ENCODE data around the gene TTLL10.

TTLL10 gene

GRCh38 chr1:1142844-1143243 is 30.8 kb upstream of the TTLL10 start:
- no peak overlapping the region for H3K27ac ChIP-seq (ENCODE audit: low read length)
- H3K9ac ChIP-seq (ENCODE audit: low read length in 2 of 2) = no peak overlapping the region
- no peak overlapping the region for H3K4me3 ChIP-seq (ENCODE audit: low read length in 2 of 2)
- no peaks in the 10 kb centered on the region for H3K36me3 ChIP-seq (ENCODE audit: control insufficient read depth in 2 of 2, insufficient read depth in 2 of 2, low read length in 2 of 2)
- H3K4me1 ChIP-seq (ENCODE audit: control insufficient read depth, insufficient read depth, low read length) = no peaks in the 10 kb centered on the region
- no peaks in the 10 kb centered on the region for H3K9me3 ChIP-seq (ENCODE audit: control insufficient read depth in 2 of 2, low read length in 2 of 2)
- peaks cover 3 to 6% of the 10 kb centered on the region in 2 donors for H3K27me3 ChIP-seq (ENCODE audit: control insufficient read depth in 1 of 2, insufficient read depth in 2 of 2, low read length in 2 of 2)

DNA sequence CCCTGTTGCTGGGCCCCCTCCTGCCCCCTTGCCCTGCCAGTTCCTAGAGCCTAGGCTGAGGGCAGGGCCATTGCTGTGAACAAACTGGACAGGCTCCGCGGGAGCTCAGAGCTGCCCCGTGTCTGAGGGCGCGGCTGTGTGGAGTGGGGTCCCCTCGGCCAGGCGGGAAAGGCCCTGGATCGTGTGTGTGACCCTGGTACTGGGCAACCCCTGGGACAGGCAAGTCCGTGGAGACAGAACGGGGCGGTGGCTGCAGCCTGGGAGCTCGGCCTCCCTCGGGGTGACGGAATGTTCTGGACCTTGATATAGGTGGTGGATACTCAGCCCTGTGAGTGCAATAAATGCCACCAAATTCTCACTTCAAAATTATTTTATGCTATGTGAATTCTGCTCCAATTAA is 30.0 kb upstream of the TTLL10 start:
- no peaks in the 10 kb centered on the region for H3K9me3 ChIP-seq (ENCODE audit: control insufficient read depth in 2 of 2, low read length in 2 of 2)
- no peak overlapping the region for H3K9ac ChIP-seq (ENCODE audit: low read length in 2 of 2)
- H3K36me3 ChIP-seq (ENCODE audit: control insufficient read depth in 2 of 2, insufficient read depth in 2 of 2, low read length in 2 of 2) = no peaks in the 10 kb centered on the region
- H3K27ac ChIP-seq (ENCODE audit: low read length) = no peak overlapping the region
- peaks cover 3 to 6% of the 10 kb centered on the region in 2 donors for H3K27me3 ChIP-seq (ENCODE audit: control insufficient read depth in 1 of 2, insufficient read depth in 2 of 2, low read length in 2 of 2)
- no peaks in the 10 kb centered on the region for H3K4me1 ChIP-seq (ENCODE audit: control insufficient read depth, insufficient read depth, low read length)
- no peak overlapping the region for H3K4me3 ChIP-seq (ENCODE audit: low read length in 2 of 2)

DNA sequence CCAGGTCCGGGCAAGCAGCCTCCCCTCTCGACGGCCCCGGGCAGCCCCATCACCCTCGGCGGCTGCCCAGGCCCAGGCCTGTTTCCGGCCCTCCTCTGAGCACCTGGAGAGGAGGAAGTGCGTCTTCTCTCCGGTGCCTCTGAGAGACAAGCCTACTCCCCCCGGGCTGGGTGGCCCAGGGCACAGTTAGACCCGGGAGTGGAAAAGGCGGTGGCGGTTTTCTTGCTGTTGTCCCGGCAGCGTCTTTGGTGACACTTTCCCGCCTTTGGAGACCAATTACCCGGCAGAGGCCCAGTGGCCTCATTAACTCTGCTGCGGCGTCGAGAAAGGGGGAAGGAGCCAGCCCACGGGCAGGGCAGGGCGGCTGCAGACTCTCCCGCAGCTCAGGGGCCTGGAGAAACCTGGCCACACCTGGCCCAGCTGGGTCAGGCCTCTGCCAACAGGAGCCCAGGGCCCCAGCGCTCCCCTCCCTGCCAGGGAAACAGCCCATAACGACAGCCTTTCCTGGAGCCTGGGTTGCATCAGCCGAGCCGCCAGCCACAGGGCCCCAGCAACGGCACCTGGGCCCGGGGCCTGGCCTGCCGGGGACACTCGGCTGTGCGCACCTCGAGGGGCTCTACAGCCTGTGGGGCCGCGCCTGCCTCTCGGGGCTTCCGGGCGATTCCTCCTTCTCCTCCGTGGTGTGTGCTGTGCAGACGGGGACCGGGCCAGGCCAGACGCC is 29.4 kb upstream of the TTLL10 start:
- Histone ChIP-seq H3K36me3 (ENCODE audit: control insufficient read depth in 2 of 2, insufficient read depth in 2 of 2, low read length in 2 of 2) (no peaks in the 10 kb centered on the region), H3K27ac (ENCODE audit: low read length) (no peak overlapping the region), H3K27me3 (ENCODE audit: control insufficient read depth in 1 of 2, insufficient read depth in 2 of 2, low read length in 2 of 2) (peaks cover 3 to 6% of the 10 kb centered on the region in 2 donors), H3K4me3 (ENCODE audit: low read length in 2 of 2) (no peak overlapping the region), H3K4me1 (ENCODE audit: control insufficient read depth, insufficient read depth, low read length) (no peaks in the 10 kb centered on the region), H3K9ac (ENCODE audit: low read length in 2 of 2) (no peak overlapping the region), H3K9me3 (ENCODE audit: control insufficient read depth in 2 of 2, low read length in 2 of 2) (no peaks in the 10 kb centered on the region)

DNA sequence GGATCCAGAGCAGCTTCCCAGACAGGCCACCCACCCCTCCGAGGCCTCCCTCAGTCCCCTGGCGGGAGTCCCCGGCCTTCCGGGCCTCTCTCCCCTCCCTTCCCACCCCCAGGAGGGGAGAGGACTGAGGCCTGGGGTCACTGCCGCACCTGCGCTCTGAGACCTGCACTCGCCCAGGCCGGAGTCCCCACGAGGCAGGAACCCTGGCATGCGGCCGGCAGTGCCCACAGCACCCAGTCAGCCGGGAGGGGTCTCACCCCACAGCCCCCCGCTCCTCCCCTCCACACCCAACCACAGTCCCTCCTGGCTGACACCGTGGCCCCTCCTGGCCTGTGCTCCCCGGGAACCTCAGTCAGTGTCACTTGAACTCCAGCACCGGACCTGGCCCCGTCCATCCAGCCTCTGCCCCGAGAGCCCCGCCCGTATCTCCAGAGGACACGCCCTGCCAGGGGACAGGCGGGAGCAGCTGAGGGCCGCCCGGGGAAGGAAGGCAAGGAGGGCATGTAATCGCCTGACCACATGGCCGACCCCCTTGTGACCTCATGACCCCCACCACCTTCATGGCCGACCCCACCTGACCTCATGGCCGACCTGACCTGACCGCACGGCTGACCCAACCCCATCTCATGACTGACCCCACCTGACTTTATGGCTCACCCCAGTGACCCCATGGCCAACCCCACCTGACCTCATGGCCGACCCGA is 28.7 kb upstream of the TTLL10 start:
- Histone ChIP-seq H3K27me3 (ENCODE audit: control insufficient read depth in 1 of 2, insufficient read depth in 2 of 2, low read length in 2 of 2) (peaks cover 3 to 6% of the 10 kb centered on the region in 2 donors), H3K4me3 (ENCODE audit: low read length in 2 of 2) (no peak overlapping the region), H3K36me3 (ENCODE audit: control insufficient read depth in 2 of 2, insufficient read depth in 2 of 2, low read length in 2 of 2) (no peaks in the 10 kb centered on the region), H3K9ac (ENCODE audit: low read length in 2 of 2) (no peak overlapping the region), H3K9me3 (ENCODE audit: control insufficient read depth in 2 of 2, low read length in 2 of 2) (no peaks in the 10 kb centered on the region), H3K4me1 (ENCODE audit: control insufficient read depth, insufficient read depth, low read length) (no peaks in the 10 kb centered on the region), H3K27ac (ENCODE audit: low read length) (no peak overlapping the region)

DNA sequence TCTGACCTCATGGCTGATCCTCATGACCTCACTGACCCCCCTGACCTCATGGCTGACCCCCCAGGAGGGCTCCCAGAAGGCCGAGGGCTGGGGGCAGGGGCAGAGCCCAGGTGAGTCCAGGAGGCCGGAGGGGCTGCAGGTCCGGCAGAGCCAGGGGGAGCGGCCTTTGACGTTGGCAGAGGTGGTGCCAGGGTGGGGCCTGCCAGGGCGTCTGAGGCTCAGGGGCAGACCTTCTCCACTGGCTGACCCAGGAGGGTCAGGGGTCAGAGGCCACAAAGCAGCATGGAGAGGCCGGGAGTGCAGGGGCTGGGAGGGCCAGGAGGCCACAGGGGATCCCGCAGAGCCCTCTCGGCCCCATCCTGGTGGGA is 28.1 kb upstream of the TTLL10 start:
- no peak overlapping the region for H3K27ac ChIP-seq (ENCODE audit: low read length)

DNA sequence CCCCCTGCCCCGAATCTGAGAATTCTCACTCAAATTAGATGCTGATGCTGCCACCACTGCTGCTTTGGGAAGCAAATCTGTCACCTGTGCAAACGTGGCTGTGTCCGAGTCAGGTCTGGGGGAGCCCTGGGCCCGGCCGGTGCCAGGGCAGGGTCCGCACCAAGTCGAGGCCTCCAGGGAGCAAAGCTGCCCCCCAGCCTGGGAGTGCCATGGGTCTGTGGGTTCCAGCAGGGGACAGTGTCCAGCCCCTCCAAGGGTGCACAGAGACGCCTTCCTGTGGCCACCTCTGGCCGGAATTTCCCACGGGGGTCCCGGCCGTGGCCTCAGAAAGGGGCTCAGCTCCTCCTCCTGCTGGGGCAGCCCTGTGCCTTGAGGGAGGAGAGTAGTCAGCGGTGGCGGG is 27.7 kb upstream of the TTLL10 start:
- H3K4me3 ChIP-seq (ENCODE audit: low read length in 2 of 2) = no peak overlapping the region
- peaks cover 3 to 6% of the 10 kb centered on the region in 2 donors for H3K27me3 ChIP-seq (ENCODE audit: control insufficient read depth in 1 of 2, insufficient read depth in 2 of 2, low read length in 2 of 2)
- H3K9me3 ChIP-seq (ENCODE audit: control insufficient read depth in 2 of 2, low read length in 2 of 2) = no peaks in the 10 kb centered on the region
- H3K9ac ChIP-seq (ENCODE audit: low read length in 2 of 2) = no peak overlapping the region
- H3K36me3 ChIP-seq (ENCODE audit: control insufficient read depth in 2 of 2, insufficient read depth in 2 of 2, low read length in 2 of 2) = no peaks in the 10 kb centered on the region
- H3K27ac ChIP-seq (ENCODE audit: low read length) = no peak overlapping the region
- H3K4me1 ChIP-seq (ENCODE audit: control insufficient read depth, insufficient read depth, low read length) = no peaks in the 10 kb centered on the region

More for the DNA sequence above, 28.1 kb upstream of the TTLL10 start:
- Histone ChIP-seq H3K36me3 (ENCODE audit: control insufficient read depth in 2 of 2, insufficient read depth in 2 of 2, low read length in 2 of 2) (no peaks in the 10 kb centered on the region), H3K9me3 (ENCODE audit: control insufficient read depth in 2 of 2, low read length in 2 of 2) (no peaks in the 10 kb centered on the region), H3K4me1 (ENCODE audit: control insufficient read depth, insufficient read depth, low read length) (no peaks in the 10 kb centered on the region), H3K9ac (ENCODE audit: low read length in 2 of 2) (no peak overlapping the region), H3K4me3 (ENCODE audit: low read length in 2 of 2) (no peak overlapping the region), H3K27me3 (ENCODE audit: control insufficient read depth in 1 of 2, insufficient read depth in 2 of 2, low read length in 2 of 2) (peaks cover 3 to 6% of the 10 kb centered on the region in 2 donors)

DNA sequence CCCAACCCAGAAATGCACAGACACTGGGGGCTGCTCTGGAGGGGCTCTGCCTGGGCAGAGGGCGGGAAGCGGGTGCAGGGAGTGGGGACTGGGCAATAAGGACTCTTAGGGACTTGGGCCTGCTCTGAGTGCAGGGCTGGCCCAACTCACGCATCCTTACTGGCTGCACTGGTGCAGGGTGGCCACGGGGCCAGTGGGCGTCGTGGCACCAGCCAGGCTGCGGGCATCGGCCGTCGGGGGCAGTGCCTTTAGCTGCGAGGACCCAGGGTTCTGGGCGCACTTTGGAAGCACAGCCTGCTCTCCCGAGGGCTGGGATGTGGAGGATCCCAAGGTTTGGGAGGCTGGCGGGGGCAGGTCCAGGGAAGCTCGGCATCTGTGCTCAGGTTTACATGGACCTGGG is 27.1 kb upstream of the TTLL10 start:
- Histone ChIP-seq H3K27me3 (ENCODE audit: control insufficient read depth in 1 of 2, insufficient read depth in 2 of 2, low read length in 2 of 2) (peaks cover 3 to 6% of the 10 kb centered on the region in 2 donors), H3K9ac (ENCODE audit: low read length in 2 of 2) (no peak overlapping the region), H3K4me3 (ENCODE audit: low read length in 2 of 2) (no peak overlapping the region), H3K27ac (ENCODE audit: low read length) (no peak overlapping the region), H3K9me3 (ENCODE audit: control insufficient read depth in 2 of 2, low read length in 2 of 2) (no peaks in the 10 kb centered on the region), H3K4me1 (ENCODE audit: control insufficient read depth, insufficient read depth, low read length) (no peaks in the 10 kb centered on the region), H3K36me3 (ENCODE audit: control insufficient read depth in 2 of 2, insufficient read depth in 2 of 2, low read length in 2 of 2) (no peaks in the 10 kb centered on the region)

DNA sequence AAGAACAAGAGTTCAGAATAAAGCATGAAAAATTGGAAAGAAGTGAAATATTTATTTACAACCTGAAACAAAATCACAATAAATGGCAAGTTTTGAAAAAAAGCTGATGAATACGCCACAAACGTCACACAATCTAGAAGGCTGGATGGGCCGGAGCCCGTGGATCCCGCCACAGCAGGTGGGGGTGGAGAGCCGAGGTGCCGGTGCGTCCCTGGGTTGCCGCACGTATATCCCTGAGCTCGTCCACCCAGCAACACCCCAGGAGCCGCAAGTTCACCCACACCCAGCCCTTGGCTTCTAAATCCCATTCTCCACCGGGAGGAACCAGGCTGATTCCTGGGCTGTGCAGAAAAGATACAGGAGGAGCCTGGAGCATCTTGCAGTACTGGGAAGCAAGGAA is 25.6 kb upstream of the TTLL10 start:
- Histone ChIP-seq H3K9ac (ENCODE audit: low read length in 2 of 2) (no peak overlapping the region), H3K27ac (ENCODE audit: low read length) (no peak overlapping the region), H3K4me1 (ENCODE audit: control insufficient read depth, insufficient read depth, low read length) (no peaks in the 10 kb centered on the region), H3K4me3 (ENCODE audit: low read length in 2 of 2) (no peak overlapping the region), H3K27me3 (ENCODE audit: control insufficient read depth in 1 of 2, insufficient read depth in 2 of 2, low read length in 2 of 2) (peaks cover 3% of the 10 kb centered on the region in 2 donors), H3K36me3 (ENCODE audit: control insufficient read depth in 2 of 2, insufficient read depth in 2 of 2, low read length in 2 of 2) (no peaks in the 10 kb centered on the region), H3K9me3 (ENCODE audit: control insufficient read depth in 2 of 2, low read length in 2 of 2) (no peaks in the 10 kb centered on the region)

DNA sequence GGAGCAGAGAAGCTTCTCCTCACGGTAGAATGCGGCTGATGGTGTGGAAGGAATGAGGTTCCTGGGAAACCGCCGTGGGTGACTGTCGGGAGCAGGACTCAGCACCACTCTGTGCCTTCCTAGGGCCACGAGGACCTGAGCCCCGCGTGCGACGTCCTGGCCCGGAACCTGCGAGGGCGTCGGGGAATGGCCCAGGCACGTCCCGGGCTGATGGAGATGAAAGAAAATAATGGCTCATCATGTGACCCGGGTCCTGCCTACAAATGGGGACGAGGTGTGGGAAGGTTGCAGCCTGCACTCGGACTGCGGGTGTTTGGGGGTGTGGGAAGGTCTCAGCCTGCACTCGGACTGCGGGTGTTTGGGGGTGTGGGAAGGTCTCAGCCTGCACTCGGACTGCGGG is 25.1 kb upstream of the TTLL10 start:
- Histone ChIP-seq H3K4me3 (ENCODE audit: low read length in 2 of 2) (no peak overlapping the region), H3K4me1 (ENCODE audit: control insufficient read depth, insufficient read depth, low read length) (no peaks in the 10 kb centered on the region), H3K9ac (ENCODE audit: low read length in 2 of 2) (no peak overlapping the region), H3K36me3 (ENCODE audit: control insufficient read depth in 2 of 2, insufficient read depth in 2 of 2, low read length in 2 of 2) (no peaks in the 10 kb centered on the region), H3K27me3 (ENCODE audit: control insufficient read depth in 1 of 2, insufficient read depth in 2 of 2, low read length in 2 of 2) (peaks cover 3% of the 10 kb centered on the region in 2 donors), H3K9me3 (ENCODE audit: control insufficient read depth in 2 of 2, low read length in 2 of 2) (no peaks in the 10 kb centered on the region), H3K27ac (ENCODE audit: low read length) (no peak overlapping the region)

- no peaks in the 10 kb centered on the region for H3K4me1 ChIP-seq (ENCODE audit: control insufficient read depth, insufficient read depth, low read length)
- no peak overlapping the region for H3K4me3 ChIP-seq (ENCODE audit: low read length in 2 of 2)
- no peak overlapping the region for H3K27ac ChIP-seq (ENCODE audit: low read length)
- H3K27me3 ChIP-seq (ENCODE audit: control insufficient read depth in 1 of 2, insufficient read depth in 2 of 2, low read length in 2 of 2) = peaks cover 3% of the 10 kb centered on the region in 2 donors
- no peaks in the 10 kb centered on the region for H3K9me3 ChIP-seq (ENCODE audit: control insufficient read depth in 2 of 2, low read length in 2 of 2)
- H3K36me3 ChIP-seq (ENCODE audit: control insufficient read depth in 2 of 2, insufficient read depth in 2 of 2, low read length in 2 of 2) = no peaks in the 10 kb centered on the region
- H3K9ac ChIP-seq (ENCODE audit: low read length in 2 of 2) = no peak overlapping the region
These were observed 24.3 kb upstream of the TTLL10 start for GRCh38 chr1:1149416-1149815.

GRCh38 chr1:1150100-1150499 is 23.6 kb upstream of the TTLL10 start:
- no peak overlapping the region for H3K4me3 ChIP-seq (ENCODE audit: low read length in 2 of 2)
- no peaks in the 10 kb centered on the region for H3K4me1 ChIP-seq (ENCODE audit: control insufficient read depth, insufficient read depth, low read length)
- no peak overlapping the region for H3K27ac ChIP-seq (ENCODE audit: low read length)
- no peaks in the 10 kb centered on the region for H3K36me3 ChIP-seq (ENCODE audit: control insufficient read depth in 2 of 2, insufficient read depth in 2 of 2, low read length in 2 of 2)
- H3K9ac ChIP-seq (ENCODE audit: low read length in 2 of 2) = no peak overlapping the region
- peaks cover 3% of the 10 kb centered on the region in 2 donors for H3K27me3 ChIP-seq (ENCODE audit: control insufficient read depth in 1 of 2, insufficient read depth in 2 of 2, low read length in 2 of 2)
- H3K9me3 ChIP-seq (ENCODE audit: control insufficient read depth in 2 of 2, low read length in 2 of 2) = no peaks in the 10 kb centered on the region

Measured in stomach smooth muscle (tissue), 2 donors.